GM19452 (cell line): ENCODE measurements around the gene IFITM5.
"Not testable (repeated sequence)": the region's sequence is repeated elsewhere in the genome, so short reads cannot be mapped to it uniquely, and the experiment has no call there.

Experiments used
- ATAC-seq: cut with Tn5 transposase; IDR thresholded peaks from one replicate; pipeline ENCODE4 v1.9.1; 2021; ENCODE audit not compliant: unreplicated experiment

The IFITM5 gene

GRCh38 chr11:296171-297050 is 2.9 kb downstream of the IFITM5 start:
- no peak for ATAC-seq

- ATAC-seq: no peak
These were observed 3.8 kb downstream of the IFITM5 start for GRCh38 chr11:295351-296170.

- ATAC-seq: no peak
These were observed 4.5 kb downstream of the IFITM5 start for GRCh38 chr11:294780-295179.

GRCh38 chr11:293852-294661 is 5.3 kb downstream of the IFITM5 start:
- no peak for ATAC-seq

- ATAC-seq: no peak
These were observed 6.0 kb downstream of the IFITM5 start for GRCh38 chr11:293271-293851.

- ATAC-seq: no peak
These were observed 6.9 kb downstream of the IFITM5 start for GRCh38 chr11:292211-293121.

GRCh38 chr11:291281-292210 is 7.8 kb downstream of the IFITM5 start:
- no peak for ATAC-seq

- no peak for ATAC-seq
These were observed 8.6 kb downstream of the IFITM5 start for GRCh38 chr11:290621-291231.

GRCh38 chr11:289712-290620 is 9.4 kb downstream of the IFITM5 start:
- ATAC-seq: no peak

GRCh38 chr11:289398-289711 is 10.0 kb downstream of the IFITM5 start:
- no peak for ATAC-seq

- peak; percentile 55 for ATAC-seq
These were observed 10.6 kb downstream of the IFITM5 start, which contains the start of gene PGGHG for GRCh38 chr11:288478-289397. PGGHG (plus strand) TSS chr11:289126; CDS start chr11:289817, 691 bp downstream.

- no peak for ATAC-seq
These were observed 11.4 kb downstream of the IFITM5 start for GRCh38 chr11:287821-288477.

- not testable (repeated sequence) for ATAC-seq
These were observed 12.1 kb downstream of the IFITM5 start for GRCh38 chr11:286977-287820.

GRCh38 chr11:285894-286220 is 13.5 kb downstream of the IFITM5 start:
- no peak for ATAC-seq
